GM21825 (cell line): Measurements from ENCODE around the gene CPO.

Source experiments
- ATAC-seq: cut with Tn5 transposase; IDR thresholded peaks from one replicate; pipeline ENCODE4 v1.9.1; 2021; ENCODE audit warnings: mild to moderate bottlenecking, moderate library complexity; ENCODE audit not compliant: unreplicated experiment

Gene CPO

DNA sequence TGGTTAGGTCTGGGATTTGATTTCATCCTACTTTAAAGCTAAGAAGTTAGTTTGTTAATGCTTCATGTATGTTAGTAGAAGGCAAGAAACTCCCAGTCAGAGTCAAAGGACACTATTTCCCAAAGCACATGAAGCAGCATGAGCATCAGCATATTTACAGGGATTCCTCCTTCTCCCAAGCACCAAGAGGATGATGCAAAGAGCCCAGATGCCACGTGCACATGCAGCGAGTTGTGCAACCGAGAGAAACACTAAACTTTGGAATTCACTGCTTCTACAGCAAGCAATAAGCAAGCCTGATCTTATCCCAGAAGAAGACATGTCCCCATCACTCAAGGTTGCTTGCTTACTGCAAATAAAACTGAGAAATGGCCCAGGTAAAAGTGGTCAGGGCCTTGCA, 32.5 kb downstream of the CPO start:
- no peak for ATAC-seq

GRCh38 chr2:206974551-206974950, 35.2 kb downstream of the CPO start:
- no peak for ATAC-seq

GRCh38 chr2:206978746-206979145, 39.4 kb downstream of the CPO start:
- no peak for ATAC-seq

- no peak for ATAC-seq
Measured at GRCh38 chr2:206979365-206979764, 40.0 kb downstream of the CPO start.

- no peak for ATAC-seq
Measured at GRCh38 chr2:206979922-206980321, 40.6 kb downstream of the CPO start.

DNA sequence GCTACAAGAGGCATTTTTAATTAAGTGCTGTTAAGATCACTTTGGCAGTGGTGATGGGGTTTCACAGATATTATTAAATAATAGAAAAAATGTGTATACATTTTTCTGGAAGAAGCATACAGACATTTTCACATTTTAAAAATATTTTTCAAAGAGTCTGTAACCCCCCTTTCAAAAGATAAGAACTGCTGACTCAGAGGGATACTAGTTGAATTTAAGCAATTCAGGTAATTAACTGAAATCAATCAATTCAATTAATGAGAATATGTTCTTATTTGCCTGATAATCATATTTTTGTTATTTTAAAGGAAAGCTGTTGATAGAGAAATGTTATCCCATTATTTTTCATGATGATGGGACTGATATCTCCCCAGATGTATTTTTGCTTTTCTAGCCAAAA, 41.1 kb downstream of the CPO start:
- ATAC-seq = no peak

DNA sequence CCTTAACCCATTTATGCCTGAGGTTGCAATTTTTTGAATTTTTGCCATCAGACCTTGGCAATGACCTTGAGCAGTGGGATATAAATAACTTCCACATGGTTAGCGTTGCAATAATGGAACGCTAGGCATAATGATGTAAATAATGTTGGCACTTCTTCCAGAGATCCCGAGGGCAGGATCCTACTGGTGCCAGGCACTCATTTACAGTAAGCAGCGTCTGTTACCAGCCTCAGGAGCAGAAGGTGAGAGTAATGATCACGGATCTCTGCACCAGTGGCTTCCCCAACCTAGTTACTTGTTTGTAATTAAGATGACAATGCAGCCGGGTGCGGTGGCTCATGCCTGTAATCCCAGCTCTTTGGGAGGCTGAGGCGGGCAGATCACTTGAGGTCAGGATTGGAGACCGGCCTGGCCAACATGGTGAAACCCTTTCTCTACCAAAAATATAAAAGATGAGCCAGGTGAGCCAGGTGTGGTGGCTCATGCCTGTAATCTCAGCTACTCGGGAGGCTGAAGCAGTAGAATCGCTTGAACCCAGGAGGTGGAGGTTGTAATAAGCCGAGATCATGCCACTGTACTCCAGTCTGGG, 41.9 kb downstream of the CPO start:
- no peak for ATAC-seq

- ATAC-seq = no peak
Measured at GRCh38 chr2:206981739-206982340, 42.5 kb downstream of the CPO start.

DNA sequence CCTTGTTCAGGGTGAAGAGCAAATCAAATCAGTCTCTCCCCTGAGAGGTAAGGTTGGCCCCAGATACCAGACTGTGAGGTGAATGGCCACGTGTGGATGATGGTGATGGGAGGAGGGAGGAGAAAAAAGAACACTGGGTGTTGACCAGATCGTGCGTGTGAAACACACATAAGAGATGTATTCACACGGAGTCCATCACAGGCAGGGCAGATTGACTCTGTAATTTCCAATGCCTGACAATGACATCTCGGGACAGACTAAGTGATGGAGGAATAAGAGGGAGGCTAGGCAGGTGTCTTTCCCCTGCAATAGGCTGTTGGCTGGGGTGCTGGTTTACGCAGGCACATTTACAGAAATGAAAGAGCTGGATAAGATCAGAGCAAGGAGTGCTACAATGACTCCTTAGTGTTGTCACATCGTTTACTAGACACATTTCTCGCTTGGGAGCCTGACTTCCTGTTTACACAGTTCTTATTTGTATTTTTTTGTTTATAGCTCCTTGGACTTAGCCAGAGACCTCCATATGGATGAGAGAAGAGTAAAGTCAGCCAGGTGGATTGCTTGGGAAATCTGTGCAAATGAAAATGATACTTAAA, 43.1 kb downstream of the CPO start:
- ATAC-seq = no peak

GRCh38 chr2:206983161-206983859, 44.0 kb downstream of the CPO start:
- no peak for ATAC-seq

GRCh38 chr2:206984206-206984605, 44.9 kb downstream of the CPO start:
- ATAC-seq = no peak

- ATAC-seq = no peak
Measured at GRCh38 chr2:206986943-206987342, 47.6 kb downstream of the CPO start.

DNA sequence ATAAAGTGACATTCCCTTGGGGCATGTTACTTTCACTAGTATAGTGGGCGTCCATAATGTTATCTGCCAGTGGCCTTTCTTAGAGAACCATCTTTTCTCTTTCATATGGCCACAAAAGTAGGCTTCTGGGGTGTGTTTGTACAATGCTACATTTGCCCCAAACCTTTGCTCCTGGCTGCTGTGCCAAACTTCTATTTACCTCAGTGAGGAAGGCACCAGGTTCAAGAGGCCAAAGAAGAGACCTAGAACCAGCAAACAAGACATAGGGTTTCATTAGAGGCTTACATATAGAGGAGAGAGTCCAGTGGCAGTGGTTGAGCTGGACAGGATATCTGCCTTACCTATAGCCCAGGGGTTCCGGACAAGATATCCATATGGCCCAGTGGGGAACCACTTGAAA, 48.5 kb downstream of the CPO start:
- no peak for ATAC-seq

GRCh38 chr2:206988884-206989283, 49.6 kb downstream of the CPO start:
- no peak for ATAC-seq

- ATAC-seq = peak; percentile 90
Measured at GRCh38 chr2:206989311-206989710, 50.0 kb downstream of the CPO start.

DNA sequence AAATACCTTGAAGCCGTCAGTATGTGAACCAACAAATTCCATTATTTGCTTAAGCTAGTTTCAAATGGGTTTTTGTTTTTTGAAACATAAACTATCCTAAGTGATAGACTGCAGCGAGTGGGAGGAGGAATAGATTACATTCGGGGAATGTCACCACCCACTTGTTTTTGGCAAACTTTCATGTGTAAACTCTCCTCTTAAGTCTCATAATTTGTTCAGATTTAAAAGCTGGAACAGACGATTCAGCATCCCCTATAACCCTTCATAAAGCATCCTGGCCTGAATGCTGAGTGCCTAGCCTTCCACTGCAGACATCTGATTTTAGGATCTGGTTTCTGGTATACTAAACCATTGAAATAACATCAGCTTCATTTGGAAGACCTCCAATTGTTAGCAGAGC, 51.0 kb downstream of the CPO start:
- ATAC-seq = no peak

DNA sequence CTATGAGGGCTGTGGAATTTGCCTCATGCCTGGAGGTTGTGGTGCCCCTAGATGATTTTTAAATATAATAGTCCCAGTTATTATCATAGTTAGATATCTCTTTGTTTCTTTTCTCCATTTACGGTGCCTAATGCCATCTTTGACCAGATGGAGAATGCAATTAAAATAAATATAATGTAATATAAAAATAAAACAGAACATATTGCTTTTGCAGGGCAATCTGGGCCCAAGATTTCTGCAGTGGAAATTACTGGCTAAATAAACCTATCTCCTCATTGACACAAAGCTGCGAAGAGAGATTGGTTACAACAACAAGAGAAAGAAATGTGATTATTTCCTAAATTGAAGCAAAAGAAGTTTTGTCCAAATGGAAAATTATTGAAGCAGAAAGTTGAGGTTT, 51.8 kb downstream of the CPO start:
- no peak for ATAC-seq

- no peak for ATAC-seq
Measured at GRCh38 chr2:206993396-206993911, 54.1 kb downstream of the CPO start.

GRCh38 chr2:206993964-206994363, 54.6 kb downstream of the CPO start:
- no peak for ATAC-seq

- ATAC-seq = no peak
Measured at GRCh38 chr2:206996556-206997065, 57.3 kb downstream of the CPO start.

DNA sequence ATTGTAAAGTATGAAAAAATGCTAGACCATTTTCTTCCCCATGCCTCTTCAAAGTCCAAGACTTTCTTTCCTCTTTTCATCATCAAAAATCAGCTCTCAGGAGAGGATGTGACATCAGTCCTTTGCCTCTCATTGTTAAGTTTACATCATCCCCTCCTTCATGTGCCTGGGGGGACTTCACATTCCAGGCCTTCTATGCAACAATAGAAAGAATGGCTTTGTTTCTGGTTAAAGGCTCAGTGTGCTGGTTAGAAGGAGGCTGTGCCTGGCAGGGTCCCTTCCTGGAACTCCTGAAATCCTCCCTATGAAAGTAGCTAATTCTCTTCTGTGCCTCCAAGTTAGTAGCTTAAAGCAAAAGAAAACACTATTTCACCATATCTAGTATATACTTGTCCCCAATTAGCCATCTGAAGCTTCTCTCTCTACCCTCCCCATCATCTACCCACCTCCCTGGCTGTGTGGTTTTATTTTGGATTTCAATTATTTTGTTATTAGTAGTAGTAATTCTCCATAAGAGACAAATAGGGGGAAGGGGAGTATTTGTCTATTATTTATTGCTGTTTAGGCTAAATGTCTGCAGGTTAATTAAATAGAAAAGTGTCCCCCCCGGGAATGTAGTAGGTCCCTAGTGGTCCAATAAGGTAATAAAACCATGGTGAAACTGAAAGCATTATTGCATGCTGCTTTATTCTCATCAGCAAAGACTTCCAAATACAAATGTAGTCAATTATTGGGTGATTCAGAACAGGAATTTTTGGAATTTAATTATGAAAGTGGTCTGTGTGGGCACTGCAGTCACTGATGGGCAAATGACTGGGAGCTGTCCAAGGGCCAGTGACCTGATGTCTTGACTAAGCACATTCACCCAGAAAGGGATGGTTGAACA, 69.0 kb downstream of the CPO start:
- ATAC-seq = no peak
